Testis (tissue), 2 donors: ENCODE results near the gene SIRT2.
A peak's percentile ranks its signal among the peaks of the same experiment; 100 is the strongest.

Source experiments
- POLR2A ChIP-seq: fragments of 450-650 bp; IDR thresholded peaks from one replicate; pipeline ENCODE4 v1.6.1; 2017; ENCODE audit warnings: antibody characterized with exemption, mild to moderate bottlenecking, moderate library complexity
- TF ChIP-seq, protein P1 (sequence below), 3 experiments: fragments of 450-650 bp in 2 of 3; fragments of 200-600 bp in 1 of 3; sonication (generic) in 1 of 3; IDR thresholded peaks; one replicate each; pipeline ENCODE4 v1.5.1; 2016 to 2019; ENCODE audit warnings: antibody characterized with exemption in 3 of 3, mild to moderate bottlenecking in 2 of 3, moderate library complexity in 1 of 3

GRCh38 chr19:38932425-38933179 lies 33.2 kb upstream of the SIRT2 start:
- TF ChIP-seq, protein P1, sequence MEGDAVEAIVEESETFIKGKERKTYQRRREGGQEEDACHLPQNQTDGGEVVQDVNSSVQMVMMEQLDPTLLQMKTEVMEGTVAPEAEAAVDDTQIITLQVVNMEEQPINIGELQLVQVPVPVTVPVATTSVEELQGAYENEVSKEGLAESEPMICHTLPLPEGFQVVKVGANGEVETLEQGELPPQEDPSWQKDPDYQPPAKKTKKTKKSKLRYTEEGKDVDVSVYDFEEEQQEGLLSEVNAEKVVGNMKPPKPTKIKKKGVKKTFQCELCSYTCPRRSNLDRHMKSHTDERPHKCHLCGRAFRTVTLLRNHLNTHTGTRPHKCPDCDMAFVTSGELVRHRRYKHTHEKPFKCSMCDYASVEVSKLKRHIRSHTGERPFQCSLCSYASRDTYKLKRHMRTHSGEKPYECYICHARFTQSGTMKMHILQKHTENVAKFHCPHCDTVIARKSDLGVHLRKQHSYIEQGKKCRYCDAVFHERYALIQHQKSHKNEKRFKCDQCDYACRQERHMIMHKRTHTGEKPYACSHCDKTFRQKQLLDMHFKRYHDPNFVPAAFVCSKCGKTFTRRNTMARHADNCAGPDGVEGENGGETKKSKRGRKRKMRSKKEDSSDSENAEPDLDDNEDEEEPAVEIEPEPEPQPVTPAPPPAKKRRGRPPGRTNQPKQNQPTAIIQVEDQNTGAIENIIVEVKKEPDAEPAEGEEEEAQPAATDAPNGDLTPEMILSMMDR (IDR thresholded peaks at IDR 0.05): peak in 1 of 3 experiments; percentile 21
- no peak for TF ChIP-seq POLR2A
